HL-60 (cell line): Measurements from ENCODE around the gene PIAS4.
A peak's percentile ranks its signal among the peaks of the same experiment; 100 is the strongest.

ENCODE experiments used
- DNase-seq, 2 experiments: peaks; one replicate each; pipeline ENCODE4 v3.0.0-alpha.2; 2010 to 2020; ENCODE audit warnings: low read depth in 1 of 2, low spot score in 1 of 2
- H3K27ac ChIP-seq: fragments of 250-450 bp; sonication (Bioruptor Pico); replicated peaks from 2 replicates; pipeline ENCODE4 v1.5.1; 2020; ENCODE audit warnings: mild to moderate bottlenecking, moderate library complexity
- H3K27me3 ChIP-seq: fragments of 250-450 bp; sonication (Bioruptor Pico); 2 replicates; pipeline ENCODE4 v1.5.1; 2021; ENCODE audit warnings: mild to moderate bottlenecking, moderate library complexity; ENCODE audit not compliant: insufficient read depth, poor library complexity, severe bottlenecking
- H3K4me3 ChIP-seq: replicated peaks from 2 replicates; pipeline ENCODE4 v1.5.1; 2011; ENCODE audit warnings: mild to moderate bottlenecking, control low read depth, low read length; ENCODE audit not compliant: insufficient read depth
- GABPA ChIP-seq: IDR thresholded peaks from 2 replicates; pipeline ENCODE4 v1.6.1; 2012; ENCODE audit warnings: low read depth
- POLR2AphosphoS5 ChIP-seq: IDR thresholded peaks from 2 replicates; pipeline ENCODE4 v1.6.1; 2012; ENCODE audit warnings: low read depth
- REST ChIP-seq: IDR thresholded peaks from 2 replicates; pipeline ENCODE4 v1.6.1; 2012; ENCODE audit warnings: low read depth; ENCODE audit not compliant: insufficient replicate concordance
- SPI1 ChIP-seq: IDR thresholded peaks from 2 replicates; pipeline ENCODE4 v1.6.1; 2012; ENCODE audit warnings: low read depth, mild to moderate bottlenecking, borderline replicate concordance
- TF ChIP-seq, protein P1 (sequence below): IDR thresholded peaks from one replicate; pipeline ENCODE4 v1.5.1; 2011; ENCODE audit warnings: low read length, control low read depth, inconsistent platforms; ENCODE audit not compliant: insufficient read depth

Gene PIAS4

DNA sequence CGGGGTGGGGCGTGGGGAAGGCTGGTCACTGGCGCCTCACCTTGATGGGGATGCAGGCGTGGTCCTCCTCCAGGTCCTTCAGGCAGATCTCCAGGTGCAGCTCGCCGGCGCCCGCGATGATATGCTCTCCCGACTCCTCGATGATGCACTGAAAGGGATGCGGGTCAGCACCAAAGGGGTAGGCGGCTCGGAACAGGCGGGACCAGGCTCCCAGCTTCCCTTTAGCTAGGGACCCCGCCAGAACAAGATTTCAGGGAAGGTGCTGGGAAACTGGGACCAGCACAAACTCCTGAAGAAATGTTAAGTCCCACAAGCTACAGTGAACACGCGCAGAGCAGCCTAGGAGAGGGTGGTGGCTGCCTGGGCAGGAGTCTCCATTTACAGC lies 28.3 kb upstream of the PIAS4 start:
- H3K4me3 ChIP-seq, result no peak overlapping the region
- no peaks in the 10 kb centered on the region for H3K27me3 ChIP-seq
- peak in 1 of 2 experiments; percentile 44 for DNase-seq
- no peak; the same call in 1 of the 2 replicates for TF ChIP-seq POLR2AphosphoS5
- TF ChIP-seq, protein P1, sequence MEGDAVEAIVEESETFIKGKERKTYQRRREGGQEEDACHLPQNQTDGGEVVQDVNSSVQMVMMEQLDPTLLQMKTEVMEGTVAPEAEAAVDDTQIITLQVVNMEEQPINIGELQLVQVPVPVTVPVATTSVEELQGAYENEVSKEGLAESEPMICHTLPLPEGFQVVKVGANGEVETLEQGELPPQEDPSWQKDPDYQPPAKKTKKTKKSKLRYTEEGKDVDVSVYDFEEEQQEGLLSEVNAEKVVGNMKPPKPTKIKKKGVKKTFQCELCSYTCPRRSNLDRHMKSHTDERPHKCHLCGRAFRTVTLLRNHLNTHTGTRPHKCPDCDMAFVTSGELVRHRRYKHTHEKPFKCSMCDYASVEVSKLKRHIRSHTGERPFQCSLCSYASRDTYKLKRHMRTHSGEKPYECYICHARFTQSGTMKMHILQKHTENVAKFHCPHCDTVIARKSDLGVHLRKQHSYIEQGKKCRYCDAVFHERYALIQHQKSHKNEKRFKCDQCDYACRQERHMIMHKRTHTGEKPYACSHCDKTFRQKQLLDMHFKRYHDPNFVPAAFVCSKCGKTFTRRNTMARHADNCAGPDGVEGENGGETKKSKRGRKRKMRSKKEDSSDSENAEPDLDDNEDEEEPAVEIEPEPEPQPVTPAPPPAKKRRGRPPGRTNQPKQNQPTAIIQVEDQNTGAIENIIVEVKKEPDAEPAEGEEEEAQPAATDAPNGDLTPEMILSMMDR, result no peak
- no peak for TF ChIP-seq REST
- no peak for TF ChIP-seq GABPA
- TF ChIP-seq SPI1, result no peak
- no peak overlapping the region for H3K27ac ChIP-seq

GRCh38 chr19:3979674-3980352 lies 27.7 kb upstream of the PIAS4 start:
- Histone ChIP-seq H3K27ac (no peak overlapping the region), H3K4me3 (no peak overlapping the region), H3K27me3 (no peaks in the 10 kb centered on the region)
- TF ChIP-seq REST, result no peak
- TF ChIP-seq SPI1, result no peak
- TF ChIP-seq, protein P1, result no peak
- TF ChIP-seq POLR2AphosphoS5, result peak; percentile 27; the same call in 1 of the 2 replicates
- peak in 1 of 2 experiments; percentile 45 for DNase-seq

DNA sequence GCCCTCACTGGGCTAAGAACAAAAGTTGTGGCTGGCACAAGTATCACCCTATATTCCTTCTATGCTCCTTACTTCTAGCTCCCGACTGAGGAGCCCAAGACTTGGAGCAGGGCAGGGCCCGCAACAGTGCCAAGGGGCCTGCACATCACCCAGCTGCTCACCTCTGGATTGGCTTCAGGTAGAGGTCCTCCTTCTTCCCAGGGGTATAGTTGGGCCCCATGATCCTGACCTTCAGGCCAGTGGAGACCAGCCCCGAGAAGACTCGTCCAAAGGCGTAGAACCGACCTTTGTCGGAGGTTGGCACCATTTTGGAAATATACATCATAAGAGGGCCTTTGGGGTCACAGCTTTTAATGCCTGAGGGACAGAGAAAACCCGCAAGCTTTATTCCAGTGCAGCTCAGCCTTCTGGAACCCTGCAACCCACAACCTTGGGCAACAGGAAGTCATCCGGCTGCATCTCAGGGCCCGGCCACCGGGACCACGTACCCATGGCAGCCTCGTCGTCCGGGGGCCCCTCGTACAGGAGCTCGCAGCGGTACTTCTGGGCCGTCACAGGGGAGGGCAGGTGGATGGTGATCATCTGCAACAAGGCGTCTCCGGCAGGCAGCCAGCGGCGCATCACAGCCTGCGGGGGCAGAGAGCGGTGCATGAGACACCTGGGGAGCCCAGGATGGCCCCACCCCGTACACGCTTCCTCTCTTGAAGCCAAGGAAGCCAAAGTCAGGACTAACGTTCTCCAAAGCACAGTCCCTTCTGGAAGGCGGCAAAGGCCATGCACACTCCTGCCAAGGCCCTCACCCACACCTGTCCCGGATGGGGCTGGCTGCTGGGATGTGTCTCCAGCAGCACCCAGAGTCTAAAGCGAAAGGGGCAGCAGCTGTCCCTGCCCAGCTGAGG lies 26.9 kb upstream of the PIAS4 start:
- no peak overlapping the region for H3K4me3 ChIP-seq
- H3K27me3 ChIP-seq, result no peaks in the 10 kb centered on the region
- 0 out of 2 replicates have a peak, but pooled peaks have one; percentile 10 for TF ChIP-seq POLR2AphosphoS5
- no peak for TF ChIP-seq SPI1
- TF ChIP-seq, protein P1, result no peak
- peak; percentile 43 to 51 for DNase-seq
- H3K27ac ChIP-seq, result 0 out of 2 replicates have a peak overlapping the region, but pooled peaks have one; percentile 8
